Measurements from ENCODE around the gene PIP.

DNA sequence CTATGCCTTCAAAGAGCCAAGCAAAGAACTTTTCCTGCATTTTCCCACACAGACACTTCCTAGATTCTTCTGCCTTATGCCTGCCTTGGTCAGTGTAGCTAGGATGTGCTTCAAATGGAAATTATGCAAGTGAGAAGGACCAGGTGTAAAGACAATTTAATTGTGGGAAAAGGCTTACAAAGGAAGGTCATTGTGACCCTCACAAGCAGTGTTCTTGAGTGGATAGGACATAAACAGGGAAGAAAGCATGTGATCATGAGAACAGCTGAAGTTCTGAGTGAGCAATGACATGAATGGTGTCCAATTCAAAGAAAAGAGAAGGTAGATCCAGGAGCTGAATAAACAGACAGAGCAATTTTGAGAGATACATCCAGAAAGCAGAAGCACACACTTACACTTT lies 1.3 kb upstream of the PIP start:
- TF ChIP-seq, protein P1, sequence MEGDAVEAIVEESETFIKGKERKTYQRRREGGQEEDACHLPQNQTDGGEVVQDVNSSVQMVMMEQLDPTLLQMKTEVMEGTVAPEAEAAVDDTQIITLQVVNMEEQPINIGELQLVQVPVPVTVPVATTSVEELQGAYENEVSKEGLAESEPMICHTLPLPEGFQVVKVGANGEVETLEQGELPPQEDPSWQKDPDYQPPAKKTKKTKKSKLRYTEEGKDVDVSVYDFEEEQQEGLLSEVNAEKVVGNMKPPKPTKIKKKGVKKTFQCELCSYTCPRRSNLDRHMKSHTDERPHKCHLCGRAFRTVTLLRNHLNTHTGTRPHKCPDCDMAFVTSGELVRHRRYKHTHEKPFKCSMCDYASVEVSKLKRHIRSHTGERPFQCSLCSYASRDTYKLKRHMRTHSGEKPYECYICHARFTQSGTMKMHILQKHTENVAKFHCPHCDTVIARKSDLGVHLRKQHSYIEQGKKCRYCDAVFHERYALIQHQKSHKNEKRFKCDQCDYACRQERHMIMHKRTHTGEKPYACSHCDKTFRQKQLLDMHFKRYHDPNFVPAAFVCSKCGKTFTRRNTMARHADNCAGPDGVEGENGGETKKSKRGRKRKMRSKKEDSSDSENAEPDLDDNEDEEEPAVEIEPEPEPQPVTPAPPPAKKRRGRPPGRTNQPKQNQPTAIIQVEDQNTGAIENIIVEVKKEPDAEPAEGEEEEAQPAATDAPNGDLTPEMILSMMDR (IDR thresholded peaks at IDR 0.05), result no peak
- TF ChIP-seq, protein P2, sequence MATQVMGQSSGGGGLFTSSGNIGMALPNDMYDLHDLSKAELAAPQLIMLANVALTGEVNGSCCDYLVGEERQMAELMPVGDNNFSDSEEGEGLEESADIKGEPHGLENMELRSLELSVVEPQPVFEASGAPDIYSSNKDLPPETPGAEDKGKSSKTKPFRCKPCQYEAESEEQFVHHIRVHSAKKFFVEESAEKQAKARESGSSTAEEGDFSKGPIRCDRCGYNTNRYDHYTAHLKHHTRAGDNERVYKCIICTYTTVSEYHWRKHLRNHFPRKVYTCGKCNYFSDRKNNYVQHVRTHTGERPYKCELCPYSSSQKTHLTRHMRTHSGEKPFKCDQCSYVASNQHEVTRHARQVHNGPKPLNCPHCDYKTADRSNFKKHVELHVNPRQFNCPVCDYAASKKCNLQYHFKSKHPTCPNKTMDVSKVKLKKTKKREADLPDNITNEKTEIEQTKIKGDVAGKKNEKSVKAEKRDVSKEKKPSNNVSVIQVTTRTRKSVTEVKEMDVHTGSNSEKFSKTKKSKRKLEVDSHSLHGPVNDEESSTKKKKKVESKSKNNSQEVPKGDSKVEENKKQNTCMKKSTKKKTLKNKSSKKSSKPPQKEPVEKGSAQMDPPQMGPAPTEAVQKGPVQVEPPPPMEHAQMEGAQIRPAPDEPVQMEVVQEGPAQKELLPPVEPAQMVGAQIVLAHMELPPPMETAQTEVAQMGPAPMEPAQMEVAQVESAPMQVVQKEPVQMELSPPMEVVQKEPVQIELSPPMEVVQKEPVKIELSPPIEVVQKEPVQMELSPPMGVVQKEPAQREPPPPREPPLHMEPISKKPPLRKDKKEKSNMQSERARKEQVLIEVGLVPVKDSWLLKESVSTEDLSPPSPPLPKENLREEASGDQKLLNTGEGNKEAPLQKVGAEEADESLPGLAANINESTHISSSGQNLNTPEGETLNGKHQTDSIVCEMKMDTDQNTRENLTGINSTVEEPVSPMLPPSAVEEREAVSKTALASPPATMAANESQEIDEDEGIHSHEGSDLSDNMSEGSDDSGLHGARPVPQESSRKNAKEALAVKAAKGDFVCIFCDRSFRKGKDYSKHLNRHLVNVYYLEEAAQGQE (IDR thresholded peaks at IDR 0.05; ENCODE audit: insufficient read depth in 1 of 2, low read depth in 2 of 2, low read length in 1 of 2), result no peak
- no peak for TF ChIP-seq POLR2AphosphoS5 (IDR thresholded peaks at IDR 0.05; ENCODE audit: low read depth, low read length)
